GM19397 (cell line): ENCODE measurements around the gene STOML2.

Experiments
- ATAC-seq: cut with Tn5 transposase; IDR thresholded peaks from one replicate; pipeline ENCODE4 v1.9.1; 2021; ENCODE audit warnings: mild to moderate bottlenecking, moderate library complexity; ENCODE audit not compliant: unreplicated experiment

STOML2 gene

DNA sequence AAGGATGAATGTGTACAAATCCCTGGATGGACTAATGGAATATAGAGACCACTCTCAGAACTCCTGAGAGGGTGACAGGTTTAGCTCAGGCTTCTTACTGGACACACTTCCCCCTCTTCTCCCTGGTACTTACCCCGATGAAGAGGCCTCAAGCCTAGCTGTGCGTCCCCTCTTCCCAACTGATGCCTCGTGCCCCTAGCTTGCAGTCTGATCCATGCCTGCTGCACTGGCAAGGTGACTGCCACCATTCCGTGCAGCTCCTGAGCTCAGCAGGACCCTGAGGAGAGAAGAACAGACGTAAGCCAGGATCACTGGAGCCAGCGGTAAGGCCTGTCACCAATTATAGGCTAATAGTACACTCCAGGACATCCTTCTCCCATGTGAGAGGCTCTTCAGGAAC is 5.5 kb upstream of the STOML2 start:
- no peak for ATAC-seq

DNA sequence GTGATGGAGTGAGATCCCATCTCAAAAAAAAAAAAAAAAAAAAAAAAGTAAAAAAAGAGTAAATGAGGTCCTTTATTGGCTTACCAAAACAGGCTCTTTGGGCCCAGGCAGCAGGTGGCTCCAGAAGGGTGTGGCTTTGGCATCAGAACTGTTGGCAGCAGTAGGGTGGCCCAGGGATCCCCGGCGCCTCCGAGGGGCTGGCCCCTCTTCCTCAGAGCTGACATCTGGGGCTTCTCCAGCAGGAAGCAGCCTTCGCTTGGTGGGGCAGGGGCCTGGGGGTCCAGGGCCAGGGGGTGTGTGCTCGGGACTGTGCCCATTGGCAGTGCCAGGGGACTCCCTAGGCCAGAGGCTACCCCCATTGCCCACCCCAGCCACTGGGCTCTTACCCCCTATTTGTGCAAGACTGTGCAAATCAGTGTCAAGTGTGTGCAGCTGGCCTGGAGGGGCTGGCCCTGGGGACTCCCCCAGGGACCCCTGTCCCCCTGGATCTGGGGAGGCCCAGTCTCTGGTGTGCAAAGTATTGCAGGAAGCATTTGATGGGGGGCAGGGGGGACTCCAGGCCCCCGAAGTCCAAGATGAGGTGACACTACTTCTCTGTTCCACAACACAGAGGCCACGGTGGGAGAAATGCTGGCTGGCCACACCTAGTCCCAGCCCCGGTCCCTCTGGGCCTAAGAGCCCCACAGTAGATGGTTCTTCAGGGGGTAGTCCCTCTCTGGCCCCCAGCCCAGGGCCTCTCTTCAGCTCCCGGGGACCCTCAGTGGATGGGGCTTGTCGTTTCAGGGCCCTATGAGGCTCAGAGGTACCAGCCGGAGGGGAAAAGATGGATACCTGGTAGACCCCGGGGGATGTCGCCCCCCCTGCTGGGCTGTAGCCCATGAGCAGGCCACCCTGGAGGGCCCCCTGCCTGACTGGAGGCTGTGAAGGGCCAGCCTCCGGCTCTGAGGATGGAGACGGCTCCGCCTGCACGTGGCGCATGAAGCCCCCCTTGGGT is 4.7 kb upstream of the STOML2 start:
- no peak for ATAC-seq

DNA sequence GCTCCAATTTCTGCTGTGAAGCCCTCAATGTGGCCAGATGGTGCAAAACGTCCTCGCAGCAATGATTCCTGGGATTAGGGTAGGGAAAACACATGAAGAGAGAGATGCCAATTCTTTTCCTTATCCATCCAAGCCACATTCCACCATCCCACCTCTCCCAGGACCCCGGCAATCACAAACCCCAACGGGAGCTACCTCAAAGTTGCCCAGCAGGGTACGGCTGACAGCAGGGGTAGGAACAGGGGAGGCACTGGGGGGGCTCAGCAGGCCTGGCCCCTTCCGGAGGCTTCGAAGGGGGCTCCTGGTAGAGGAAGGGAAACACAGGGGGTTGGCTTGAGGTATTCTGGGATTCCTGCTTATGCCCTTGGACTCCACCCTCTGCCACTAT is 3.4 kb upstream of the STOML2 start:
- ATAC-seq: no peak

DNA sequence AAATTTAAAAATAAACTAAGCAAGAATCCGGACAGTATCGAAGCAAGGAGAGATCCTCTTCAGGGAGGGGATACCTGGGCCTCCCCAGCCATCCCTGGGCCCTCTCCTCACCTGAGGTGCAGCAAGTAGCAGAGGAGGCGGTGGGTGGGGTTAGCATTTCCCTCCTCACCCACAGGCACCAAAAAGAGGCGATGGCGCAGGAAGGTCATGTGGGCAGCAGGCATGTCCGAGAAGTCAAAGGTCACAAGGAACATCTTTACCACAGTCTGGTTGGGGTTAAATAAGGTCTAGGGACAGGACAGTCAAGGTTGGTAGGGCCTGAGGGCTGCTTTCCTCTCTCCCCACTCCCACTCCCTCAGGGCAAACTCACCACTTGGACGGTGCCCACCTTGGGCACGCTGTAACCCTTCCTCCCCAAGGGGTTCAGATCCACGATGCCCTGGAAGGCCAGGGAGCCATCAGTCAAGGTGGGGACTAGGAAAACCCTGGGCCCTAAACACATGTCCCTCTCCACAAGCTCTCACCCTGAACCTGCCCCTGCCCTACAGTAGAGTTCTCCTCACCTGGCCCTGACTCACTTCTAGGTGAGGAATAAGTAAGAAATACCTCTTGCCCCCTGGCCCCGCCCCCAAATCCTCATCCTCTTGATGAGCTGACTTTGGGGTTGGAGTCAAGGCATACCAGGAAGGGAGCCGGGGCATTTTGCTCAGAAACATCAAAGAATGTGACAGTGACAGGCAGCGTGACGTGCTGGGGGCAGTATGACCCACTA is 2.8 kb upstream of the STOML2 start:
- no peak for ATAC-seq

DNA sequence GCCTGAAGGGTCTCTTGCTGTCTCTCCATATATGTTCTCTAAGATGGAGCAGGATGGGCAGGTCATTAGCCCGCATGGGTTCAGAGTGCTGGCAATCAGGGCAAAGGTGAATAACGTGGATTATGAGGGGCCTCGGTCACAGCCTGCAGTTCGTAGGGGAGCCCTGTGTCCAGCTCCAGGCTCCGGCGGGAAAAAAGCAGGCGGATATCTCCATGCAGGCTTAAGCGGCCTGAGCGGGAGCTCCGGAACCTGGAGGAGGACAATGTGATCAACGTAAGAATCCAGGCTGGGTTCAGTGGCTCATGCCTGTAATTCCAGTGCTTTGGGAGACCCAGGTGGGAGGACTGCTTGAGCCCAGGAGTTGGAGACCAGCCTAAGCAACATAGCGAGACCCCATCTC is 2.2 kb upstream of the STOML2 start:
- no peak for ATAC-seq

DNA sequence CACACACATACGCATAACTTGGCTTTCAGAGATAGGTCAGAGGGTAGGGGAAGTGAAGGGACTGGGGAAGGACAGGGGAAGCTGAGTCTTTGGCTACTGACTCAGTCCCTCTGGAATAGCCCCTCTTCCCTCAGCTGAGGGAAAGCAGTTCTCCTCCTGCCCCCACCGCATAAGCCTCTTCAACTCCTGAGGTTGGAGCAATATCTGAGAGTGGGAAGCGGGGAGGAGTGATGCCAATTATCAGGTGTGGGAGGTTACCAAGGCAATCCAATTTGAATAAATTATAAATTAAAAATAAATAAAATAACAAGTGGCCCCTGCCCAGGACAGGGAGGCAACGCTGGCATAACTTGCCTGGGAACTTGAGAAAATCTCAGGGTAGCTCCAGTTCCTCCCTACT is 1.7 kb upstream of the STOML2 start:
- ATAC-seq: no peak

DNA sequence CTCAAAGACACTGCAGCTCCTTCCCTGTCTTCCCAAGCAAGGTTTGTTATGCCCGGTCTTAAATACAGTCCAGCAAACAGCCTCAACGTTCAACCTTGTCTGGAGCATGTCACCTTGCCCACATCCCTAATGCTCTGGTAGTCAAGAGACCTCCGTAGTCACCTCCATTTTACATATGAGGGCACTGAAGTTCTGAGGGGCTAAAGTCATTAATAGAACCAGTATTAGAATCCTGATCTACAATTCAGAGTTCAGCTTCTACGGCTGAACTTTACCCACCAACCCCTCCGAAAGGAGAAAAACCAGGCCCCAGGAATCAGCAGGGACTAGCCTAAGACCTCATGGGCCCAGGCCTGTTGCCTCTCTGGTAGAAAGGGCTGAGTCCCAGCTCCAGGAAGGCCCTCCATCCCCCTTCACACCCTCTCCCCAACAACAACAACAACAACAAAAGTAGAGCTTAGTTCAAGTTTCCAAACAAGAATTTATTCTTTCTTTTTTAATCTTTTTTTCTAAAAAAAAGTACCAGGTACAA is 795 bp upstream of the STOML2 start:
- ATAC-seq: no peak

DNA sequence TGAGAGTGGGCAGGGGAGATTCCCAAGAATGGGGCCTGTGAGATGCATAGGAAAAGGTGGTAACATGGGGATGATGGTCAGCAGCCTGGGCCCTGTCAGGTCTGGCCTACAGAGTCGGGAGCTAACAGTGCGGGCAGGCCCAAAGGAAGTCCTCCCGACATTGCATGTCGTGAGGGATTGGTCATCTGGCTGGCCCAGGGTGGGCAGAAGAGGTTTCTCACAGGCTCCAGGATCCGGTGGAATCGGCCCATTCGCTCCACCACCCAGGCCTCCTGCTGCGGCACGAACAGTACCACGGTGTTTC is 514 bp downstream of the STOML2 start:
- ATAC-seq: no peak

DNA sequence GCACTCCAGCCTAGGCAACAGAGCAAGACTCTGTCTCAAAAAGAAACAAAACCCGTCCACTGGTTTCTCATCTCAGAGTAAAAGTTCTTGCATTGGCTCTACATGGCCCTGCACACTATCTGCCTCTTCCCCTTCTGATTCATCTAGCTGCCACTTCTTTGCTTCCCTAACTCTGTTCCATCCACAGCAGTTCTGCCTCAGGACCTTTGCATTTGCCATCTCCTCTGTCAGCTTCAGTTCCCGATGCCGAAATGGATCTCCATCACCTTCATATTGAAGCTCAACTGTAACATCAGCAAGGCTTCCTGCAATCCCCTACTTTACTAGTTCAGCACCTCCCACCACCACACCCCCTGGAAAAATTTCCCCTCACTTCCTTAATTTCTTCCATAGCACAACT is 5.4 kb downstream of the STOML2 start:
- ATAC-seq: no peak

DNA sequence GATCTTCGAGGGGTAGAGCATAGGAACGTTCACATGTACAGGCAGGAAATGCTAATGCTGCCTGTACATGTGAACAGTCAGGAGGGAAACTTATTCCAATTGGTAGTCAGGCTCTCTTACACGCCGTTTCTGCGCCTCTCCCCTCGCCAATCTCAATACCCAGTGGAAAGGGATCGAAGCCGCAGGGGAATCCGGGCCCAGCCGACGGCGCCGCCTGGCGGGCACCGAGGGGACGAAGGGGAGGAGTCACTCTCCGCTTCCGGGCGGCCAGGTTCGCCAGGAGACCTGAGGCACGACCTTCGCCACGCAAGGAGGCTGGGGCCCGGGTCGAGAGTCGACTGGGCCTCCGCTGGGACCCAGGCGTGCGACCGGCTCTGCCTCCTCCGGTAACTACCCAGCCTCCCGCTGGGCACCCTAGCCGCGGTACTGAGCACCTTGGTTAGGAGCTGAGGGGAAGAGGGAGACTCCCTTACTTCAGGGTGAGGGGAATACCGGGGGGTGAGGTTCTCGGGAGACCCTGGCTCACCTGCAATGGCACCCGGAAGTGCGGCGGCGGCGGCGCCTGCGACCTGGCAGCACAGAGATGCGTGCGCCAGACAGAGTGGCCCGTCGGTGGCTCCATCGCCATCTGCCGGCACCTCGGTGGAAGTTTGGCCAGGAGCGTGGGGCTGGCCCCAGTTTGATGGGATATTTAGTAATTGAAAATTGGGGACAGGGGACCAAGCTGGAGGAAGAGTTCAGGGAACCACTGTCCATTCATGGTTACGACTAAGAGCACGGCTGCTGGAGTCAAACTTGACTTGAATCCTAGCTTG is 6.7 kb downstream of the STOML2 start, which contains the start of gene PIGO:
Gene PIGO, minus strand, starts transcription at position 557 of the 815 bp plus-strand sequence. CDS start 1,026 bp downstream, outside the sequence.
- peak; percentile 87 for ATAC-seq

DNA sequence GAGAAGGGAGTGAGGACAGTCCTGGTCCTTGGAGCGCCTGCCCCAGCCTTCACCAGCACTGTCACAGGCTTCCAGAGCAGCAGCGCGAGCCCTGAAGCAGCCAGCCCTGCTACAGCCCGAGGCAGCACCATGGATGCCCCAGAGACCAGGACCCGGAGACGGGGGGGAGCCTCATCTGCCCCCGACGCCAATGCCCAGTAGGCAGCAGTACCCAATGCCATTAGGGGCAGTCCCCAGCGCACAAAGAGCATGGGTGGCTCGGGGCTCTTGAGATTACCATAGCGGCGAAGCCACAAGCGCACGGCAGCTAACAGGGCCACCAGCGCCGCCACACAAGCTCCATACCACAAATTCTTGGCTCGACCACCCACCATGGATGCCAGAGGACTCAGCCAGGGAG is 11.4 kb downstream of the STOML2 start:
- no peak for ATAC-seq

DNA sequence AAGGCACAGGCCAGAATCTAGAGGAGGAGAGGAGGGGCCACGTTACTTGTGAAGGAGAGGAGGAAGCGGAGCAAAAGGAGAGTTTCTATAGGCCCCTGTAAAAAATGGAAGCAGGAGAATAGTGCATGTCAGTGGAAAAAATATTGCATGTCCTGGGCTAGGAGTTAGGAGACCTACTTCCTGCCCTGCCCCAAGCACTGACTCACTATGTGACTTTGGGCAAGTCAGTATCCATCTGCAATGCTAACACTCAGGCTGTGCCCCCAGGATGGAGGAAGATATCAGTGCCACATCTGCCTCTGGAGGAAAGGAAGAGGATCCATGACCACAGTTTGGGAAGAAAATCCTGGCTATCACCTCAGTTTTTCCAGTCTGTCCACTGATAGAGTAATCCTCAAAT is 13.5 kb downstream of the STOML2 start:
- no peak for ATAC-seq

DNA sequence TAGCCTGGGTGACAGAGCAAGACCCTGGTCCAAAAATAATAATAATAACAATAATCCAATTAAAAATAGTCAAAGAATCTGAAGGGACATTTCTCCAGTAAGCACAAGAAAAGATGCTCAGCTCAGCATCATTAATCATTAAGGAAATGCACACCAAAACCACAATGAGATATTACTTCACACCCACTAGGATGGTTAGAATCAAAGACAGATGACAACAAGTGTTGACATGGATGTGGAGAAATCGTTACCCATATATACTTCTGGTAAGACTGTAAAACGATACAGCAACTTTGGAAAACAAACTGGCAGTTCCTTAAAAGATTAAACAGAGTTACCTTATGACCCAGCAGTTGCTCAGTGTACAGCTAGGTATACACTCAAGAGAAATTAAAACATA is 17.9 kb downstream of the STOML2 start:
- ATAC-seq: no peak

DNA sequence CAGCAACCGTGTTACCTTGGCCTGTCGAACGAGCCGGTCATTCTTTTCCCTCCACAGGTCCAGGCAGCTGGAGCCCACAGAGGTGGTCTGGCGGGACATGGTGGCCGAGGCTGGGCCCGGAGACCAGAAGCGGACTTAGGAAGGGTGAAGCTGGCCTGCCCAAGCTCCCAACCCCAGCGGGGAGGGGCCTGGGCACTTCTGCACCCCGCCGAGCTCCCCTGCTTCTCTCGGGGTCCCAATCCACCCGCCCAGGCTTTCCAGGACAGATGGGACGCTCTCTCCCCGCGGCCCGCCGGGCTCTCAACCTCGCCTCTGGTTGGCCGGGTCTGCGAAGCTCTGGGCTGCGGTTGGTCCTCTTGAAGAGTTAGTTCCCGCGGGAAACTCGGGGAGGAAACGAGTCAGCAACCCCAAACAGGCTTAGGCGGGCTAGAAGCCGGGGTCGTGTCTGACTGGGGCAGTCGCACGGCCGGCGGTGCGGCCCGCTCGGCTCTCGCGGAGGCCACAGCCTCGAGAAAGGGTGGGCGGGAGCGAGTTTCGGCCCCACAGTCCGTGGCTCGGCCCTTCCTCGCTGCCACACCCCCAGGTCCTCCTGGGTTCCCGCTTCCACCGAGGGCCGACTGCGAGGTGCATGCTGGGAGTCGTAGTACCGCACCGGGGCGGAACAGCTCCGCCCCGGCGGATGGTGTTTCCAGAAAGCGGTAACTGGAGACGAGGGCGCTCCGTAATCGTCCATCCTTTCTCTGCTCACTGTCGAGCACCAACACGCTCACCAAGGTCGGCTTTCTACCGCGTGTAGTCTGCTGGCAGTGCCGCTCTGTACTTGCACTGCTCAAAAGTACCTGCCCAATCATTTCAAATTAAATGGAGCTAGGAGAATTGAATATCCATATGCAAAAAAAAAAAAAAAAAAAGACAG is 23.2 kb downstream of the STOML2 start, which contains the start of gene FANCG:
Gene FANCG, minus strand, starts transcription at position 517 of the 916 bp plus-strand sequence. Its CDS starts 418 bp downstream, at position 99.
- ATAC-seq: peak; percentile 88

DNA sequence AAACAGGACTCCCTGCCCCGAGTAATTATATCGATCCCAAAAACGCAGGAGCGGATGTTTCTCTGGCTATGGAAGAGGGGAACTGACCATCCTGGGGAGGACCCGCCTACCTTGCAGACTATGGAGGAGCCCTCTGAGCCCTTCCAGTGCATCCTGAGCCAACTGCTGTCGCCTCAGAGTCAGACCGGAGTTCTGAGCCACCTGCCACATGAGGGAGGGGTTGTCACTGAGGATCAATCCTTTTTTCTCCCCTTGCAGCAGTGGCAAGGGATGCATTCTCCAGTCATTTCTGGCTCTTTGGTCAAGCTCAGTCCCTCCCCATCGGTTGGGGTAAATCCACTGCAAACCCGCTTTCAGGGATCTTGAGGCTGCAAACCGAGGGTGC is 23.9 kb downstream of the STOML2 start:
- ATAC-seq: no peak

DNA sequence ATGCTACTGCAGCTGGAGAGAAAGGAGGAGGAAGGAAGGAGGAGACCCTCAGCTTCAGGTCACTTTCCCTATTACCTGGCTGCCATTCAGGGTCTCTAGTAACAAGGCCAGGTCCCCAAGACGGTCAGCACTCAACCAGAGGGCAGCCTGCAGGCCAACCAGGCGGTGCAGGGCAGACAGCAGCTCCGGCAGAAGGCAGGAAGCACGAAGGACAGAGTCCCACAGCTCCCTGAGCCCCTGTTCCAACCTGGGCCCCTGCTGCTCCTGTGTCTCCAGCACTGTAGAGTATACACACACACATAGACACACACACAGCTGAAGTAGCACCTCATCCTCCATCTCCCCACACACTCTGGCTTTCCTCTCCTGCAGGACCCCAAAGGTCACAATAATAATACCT is 24.9 kb downstream of the STOML2 start:
- ATAC-seq: no peak

DNA sequence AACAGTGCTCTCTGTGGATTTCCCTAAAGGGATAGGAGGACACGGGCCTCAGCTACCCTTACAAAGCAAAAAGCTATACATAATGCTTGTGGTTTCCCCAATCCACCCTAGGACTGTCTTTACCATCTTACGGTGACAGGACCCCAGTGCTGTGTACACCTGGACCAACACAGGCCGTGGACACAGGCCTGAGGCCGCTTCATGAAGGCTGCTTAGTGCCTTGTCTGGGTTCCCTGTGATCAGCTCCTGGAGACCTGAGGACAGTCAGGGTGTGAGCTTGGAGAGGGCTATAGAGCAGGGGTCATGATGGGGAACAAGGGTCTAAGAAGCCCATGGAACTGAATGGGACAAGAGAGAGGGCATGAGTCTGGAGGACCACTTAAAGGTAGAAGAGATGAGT is 26.1 kb downstream of the STOML2 start:
- no peak for ATAC-seq

DNA sequence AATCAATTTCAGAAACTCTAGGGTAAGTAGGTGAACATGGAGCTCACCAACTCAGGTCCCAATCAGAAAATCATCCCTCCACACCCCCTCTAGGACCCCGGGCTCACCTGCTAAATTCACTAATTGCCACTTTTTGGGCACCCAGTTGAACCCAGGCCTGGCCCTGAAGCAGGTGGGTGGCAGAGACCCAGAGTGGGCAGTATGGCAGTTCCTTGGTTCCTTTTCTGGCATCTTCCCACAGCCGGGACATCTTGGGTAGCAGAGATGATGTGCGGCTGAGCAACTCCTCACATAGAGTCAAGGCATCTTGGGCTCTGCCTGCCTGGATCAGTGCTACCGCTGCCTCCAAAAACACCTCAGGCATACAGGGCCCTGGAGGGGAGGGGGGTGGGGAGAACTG is 27.6 kb downstream of the STOML2 start:
- ATAC-seq: no peak

DNA sequence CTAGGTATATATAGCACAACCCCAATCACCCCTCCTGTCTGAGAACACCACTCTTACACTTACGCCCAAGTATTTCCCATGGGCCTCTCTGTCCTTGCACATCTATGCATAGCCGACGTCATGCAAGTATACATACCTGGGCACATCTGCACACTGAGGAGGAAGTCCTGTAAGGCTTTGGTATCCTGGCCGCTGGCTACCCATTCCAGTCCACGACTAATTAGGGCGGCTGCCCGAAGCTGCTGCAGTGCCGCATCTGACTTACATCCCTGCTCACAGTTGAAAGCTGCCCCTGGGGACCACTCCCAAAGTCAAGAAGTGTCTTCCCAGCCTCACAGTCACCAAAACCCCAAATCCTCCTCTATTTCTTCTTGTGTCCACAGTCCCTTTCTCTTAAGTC is 28.1 kb downstream of the STOML2 start:
- ATAC-seq: no peak

DNA sequence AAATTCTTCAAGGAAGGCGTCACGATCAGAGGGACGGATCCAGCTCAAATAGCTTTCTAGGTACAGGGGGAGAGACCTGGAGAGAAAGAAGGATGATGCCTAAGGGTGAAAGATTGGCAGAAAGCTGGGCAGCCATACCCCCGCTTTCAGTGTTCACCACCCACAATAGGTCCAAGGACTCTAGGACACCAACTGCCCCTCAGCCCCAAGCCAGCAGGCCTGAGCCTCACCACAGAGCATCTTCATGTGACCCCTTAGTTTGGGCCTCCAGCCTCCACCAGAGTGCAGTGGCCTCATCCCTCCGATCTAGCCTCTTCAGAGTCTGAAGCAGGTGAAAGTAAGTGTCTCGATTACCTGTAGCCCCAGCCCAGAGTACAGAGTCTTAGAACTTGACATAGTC is 28.8 kb downstream of the STOML2 start:
- no peak for ATAC-seq
